Measurements from ENCODE around the gene PCF11.

PCF11 gene

DNA sequence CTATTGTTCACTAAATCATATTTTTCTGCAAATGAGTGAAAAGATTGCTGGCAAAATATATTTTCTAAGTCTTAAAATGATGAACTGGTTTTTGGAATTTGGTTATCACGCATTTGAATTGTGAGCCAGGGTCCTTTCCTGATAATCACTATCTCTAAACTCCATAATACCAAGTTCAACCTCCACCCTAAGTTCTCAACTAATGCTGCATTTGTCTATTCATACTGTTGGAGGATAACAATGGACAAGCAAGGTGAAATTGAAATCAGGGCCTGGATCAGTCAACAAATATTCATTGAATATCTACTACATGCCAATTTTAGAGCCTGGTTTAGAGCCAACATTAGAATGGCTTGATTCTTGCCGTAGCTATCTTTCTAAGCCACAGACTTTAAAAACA lies 4.7 kb upstream of the PCF11 start:
- TF ChIP-seq, protein P1, sequence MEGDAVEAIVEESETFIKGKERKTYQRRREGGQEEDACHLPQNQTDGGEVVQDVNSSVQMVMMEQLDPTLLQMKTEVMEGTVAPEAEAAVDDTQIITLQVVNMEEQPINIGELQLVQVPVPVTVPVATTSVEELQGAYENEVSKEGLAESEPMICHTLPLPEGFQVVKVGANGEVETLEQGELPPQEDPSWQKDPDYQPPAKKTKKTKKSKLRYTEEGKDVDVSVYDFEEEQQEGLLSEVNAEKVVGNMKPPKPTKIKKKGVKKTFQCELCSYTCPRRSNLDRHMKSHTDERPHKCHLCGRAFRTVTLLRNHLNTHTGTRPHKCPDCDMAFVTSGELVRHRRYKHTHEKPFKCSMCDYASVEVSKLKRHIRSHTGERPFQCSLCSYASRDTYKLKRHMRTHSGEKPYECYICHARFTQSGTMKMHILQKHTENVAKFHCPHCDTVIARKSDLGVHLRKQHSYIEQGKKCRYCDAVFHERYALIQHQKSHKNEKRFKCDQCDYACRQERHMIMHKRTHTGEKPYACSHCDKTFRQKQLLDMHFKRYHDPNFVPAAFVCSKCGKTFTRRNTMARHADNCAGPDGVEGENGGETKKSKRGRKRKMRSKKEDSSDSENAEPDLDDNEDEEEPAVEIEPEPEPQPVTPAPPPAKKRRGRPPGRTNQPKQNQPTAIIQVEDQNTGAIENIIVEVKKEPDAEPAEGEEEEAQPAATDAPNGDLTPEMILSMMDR (IDR thresholded peaks at IDR 0.05; ENCODE audit: extremely low read depth, missing control alignments) = no peak

DNA sequence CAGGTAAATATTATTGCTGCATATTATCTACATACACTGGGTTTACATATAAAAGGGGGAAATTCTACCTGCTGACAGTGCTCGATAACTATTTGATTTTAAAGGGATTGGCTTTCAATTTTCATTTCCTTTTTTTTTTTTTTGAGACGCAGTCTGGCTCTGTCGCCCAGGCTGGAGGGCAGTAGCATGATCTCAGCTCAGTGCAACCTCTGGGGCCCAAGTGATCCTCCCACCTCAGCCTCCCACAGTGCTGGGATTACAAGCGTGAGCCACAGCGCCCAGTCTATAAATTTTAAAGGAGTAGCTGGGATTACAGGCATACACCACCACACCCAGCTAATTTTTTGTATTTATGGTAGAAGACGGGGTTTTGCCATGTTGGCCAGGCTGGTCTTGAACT lies 3.2 kb upstream of the PCF11 start:
- no peak for DNase-seq (ENCODE audit: low spot score)
- TF ChIP-seq, protein P1 (IDR thresholded peaks at IDR 0.05; ENCODE audit: extremely low read depth, missing control alignments) = no peak

More for the DNA sequence above, 4.7 kb upstream of the PCF11 start:
- no peak for DNase-seq (ENCODE audit: low spot score)

DNA sequence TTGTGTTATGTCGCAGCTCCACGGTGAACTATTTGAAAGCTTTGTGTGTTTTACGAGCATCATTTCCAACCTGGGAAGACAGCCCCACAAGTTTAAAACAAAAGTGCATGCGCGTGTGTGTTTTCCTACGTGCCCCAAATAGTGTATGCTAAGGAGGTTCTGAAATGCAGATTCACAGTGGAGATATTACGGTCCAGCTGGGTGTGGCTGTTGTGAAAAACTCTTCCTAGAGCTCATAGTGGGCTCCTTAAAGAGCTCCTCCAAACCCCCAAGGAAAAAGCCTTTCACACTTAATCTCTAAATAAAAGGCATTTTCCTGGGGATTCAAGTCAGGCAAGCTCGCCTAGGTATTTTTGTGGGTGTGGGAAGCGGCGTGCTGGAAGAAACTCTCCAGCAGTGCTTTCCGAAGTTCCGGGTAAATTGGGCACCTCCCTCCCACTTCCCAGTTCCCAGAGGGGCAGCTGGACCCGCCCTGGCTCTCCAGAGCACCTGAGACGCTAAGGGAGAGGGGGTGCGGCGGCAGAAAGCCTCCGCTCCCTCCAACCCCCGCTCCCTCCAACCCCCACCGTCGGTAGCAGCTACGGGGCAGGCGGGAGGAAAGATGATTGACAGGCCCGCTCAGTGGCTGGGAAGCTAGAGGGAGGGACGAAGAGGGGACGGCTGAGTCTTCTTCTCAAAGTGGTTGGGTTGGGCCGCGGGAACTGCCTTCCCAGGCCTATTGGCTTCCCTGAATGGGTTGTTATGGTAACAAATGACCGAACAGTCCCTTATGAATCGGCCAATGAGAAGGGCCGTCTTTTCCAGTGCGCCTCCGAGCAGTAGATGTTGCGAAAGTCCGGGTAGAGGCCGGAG lies 561 bp upstream of the PCF11 start:
- no peak for DNase-seq (ENCODE audit: low spot score)
- TF ChIP-seq, protein P1 (IDR thresholded peaks at IDR 0.05; ENCODE audit: extremely low read depth, missing control alignments) = no peak

DNA sequence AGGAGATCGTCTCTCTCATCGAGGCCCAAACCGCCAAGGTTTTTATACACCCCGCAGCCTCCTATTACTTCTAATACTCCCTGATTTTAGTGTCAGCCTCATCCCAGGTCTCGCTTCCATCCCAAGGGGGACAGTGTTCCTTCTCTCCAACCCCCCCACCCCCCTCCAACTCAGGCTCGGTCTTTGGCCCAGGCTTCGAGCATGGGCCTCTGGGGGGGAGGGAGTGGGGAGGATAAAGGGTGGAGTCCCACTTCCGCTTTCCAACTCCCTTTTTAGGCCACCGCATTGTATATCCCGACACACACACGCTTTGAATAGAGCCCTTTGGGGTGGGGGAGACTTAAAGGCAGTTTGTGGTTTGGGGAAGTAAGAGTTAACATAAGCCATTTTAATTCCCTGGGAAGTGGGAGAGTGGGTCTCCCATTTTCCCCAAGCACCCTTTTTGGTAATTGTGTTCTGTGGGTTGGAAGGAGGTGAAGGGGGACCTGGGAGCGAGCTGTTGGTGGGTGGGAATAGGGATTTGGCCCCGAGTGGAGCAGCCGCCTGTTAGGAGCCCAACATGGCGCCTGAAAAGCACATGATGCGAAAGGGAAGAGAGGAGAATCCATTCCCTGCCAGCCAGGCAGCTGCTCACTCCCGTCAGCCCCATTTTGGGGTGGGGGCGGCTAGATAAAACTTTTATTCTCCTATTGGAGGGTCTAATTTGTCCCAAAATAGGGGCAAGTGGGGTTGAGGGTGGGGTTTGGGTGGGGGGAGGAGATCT lies 844 bp downstream of the PCF11 start:
- TF ChIP-seq, protein P1 (IDR thresholded peaks at IDR 0.05; ENCODE audit: extremely low read depth, missing control alignments) = no peak
- DNase-seq (ENCODE audit: low spot score) = peak; percentile 21

DNA sequence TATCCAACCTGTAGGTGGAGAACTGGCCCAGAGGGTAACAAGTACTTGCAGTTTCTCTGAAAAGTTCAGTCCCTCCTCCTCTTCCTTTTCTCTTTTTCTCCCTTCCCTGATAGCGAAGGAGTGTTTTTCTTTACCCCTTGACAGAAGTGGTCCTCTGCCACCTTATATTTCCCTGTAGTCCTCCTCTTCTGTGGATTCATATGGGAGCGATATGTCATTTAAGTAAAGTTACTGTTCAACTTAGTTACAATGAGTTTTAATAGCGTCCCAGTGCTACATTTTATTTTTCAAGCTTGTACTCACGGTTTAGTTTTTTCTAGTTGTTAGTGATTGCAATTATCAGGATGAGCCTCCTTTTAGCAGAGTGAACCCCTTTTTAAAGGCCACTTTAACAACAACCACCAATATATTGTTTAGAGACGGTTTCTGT lies 1.4 kb downstream of the PCF11 start:
- TF ChIP-seq, protein P1 (IDR thresholded peaks at IDR 0.05; ENCODE audit: extremely low read depth, missing control alignments) = no peak
- no peak for DNase-seq (ENCODE audit: low spot score)

DNA sequence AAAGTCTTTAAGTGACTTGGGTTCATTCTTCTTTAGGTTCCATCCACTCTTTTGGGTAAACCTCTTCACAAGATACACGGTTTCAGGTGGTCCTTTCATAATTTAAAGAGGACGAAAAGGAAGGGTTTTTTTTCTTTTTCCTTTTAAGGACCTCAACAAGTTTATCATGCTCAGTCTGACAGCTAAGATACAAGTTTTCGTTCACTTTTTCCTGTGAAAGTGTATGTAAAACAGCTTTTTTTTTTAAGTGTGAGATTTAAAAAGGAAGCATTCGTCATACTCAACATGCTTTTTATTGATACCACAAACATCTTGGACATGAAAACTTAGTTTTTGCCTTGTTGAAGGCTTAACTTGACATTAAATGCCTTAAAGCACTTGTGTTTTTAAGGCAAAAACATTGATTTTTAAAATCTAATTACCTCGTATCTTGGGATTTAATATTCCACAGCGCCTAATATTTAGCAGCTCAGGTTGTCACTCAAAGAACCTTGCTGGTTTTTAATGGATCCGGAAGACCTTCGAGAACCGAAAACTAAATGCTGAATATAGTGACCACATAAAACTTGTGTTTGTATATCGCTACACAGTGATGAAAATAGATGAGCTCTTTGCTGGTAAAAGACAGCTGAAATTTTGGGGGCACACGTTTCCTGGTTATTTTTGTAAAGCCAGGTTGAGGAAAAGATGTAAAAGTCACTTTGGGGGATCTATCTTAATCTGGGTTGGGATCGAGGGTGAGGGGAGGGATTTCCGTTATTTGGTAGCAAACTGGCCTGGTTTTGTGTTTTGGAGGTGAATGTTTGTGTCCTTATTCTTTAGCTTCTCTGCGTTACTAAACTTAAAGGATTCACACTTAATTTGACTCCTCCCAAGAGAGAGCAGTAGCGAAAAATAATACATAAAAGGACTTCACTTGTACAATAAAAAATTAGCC lies 2.3 kb downstream of the PCF11 start:
- no peak for DNase-seq (ENCODE audit: low spot score)
- TF ChIP-seq, protein P1 (IDR thresholded peaks at IDR 0.05; ENCODE audit: extremely low read depth, missing control alignments) = no peak

Measured in GM20000 (cell line).